ENCODE measurements around the gene APLP2.

DNA sequence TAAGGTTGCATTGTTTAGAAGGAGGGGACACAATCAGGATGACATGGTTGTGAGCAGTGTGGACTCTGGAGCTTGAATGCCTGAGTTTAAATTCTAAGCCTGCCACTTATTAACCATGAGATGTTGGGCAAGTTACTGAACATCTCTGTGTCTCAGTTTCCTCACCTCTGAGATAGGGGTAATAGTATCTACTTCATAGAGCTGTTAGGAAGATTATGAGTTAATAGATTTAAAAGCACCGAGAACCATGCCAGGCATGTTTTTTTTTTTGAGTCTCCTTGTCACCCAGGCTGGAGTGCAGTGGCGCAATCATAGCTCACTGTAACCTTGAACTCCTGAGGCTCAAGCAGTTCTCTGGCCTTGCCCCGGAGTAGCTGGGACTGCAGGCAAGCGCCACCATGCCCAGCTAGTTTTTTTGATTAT, 123.2 kb downstream of the APLP2 start:
- no peak for TF ChIP-seq POLR2AphosphoS5 (IDR thresholded peaks at IDR 0.05; ENCODE audit: borderline replicate concordance, low read depth, low read length)
- no peak for TF ChIP-seq FOXP2 (optimal IDR thresholded peaks at IDR 0.05; ENCODE audit: control extremely low read depth, extremely low read length, insufficient read depth)
- no peak for TF ChIP-seq EZH2 (IDR thresholded peaks at IDR 0.05)

Data from SK-N-MC (cell line).